GM18858 (cell line): ENCODE results near the gene ATM.

Experiments used
- ATAC-seq: cut with Tn5 transposase; IDR thresholded peaks from one replicate; pipeline ENCODE4 v1.9.1; 2021; ENCODE audit not compliant: unreplicated experiment

The ATM gene, protein sequence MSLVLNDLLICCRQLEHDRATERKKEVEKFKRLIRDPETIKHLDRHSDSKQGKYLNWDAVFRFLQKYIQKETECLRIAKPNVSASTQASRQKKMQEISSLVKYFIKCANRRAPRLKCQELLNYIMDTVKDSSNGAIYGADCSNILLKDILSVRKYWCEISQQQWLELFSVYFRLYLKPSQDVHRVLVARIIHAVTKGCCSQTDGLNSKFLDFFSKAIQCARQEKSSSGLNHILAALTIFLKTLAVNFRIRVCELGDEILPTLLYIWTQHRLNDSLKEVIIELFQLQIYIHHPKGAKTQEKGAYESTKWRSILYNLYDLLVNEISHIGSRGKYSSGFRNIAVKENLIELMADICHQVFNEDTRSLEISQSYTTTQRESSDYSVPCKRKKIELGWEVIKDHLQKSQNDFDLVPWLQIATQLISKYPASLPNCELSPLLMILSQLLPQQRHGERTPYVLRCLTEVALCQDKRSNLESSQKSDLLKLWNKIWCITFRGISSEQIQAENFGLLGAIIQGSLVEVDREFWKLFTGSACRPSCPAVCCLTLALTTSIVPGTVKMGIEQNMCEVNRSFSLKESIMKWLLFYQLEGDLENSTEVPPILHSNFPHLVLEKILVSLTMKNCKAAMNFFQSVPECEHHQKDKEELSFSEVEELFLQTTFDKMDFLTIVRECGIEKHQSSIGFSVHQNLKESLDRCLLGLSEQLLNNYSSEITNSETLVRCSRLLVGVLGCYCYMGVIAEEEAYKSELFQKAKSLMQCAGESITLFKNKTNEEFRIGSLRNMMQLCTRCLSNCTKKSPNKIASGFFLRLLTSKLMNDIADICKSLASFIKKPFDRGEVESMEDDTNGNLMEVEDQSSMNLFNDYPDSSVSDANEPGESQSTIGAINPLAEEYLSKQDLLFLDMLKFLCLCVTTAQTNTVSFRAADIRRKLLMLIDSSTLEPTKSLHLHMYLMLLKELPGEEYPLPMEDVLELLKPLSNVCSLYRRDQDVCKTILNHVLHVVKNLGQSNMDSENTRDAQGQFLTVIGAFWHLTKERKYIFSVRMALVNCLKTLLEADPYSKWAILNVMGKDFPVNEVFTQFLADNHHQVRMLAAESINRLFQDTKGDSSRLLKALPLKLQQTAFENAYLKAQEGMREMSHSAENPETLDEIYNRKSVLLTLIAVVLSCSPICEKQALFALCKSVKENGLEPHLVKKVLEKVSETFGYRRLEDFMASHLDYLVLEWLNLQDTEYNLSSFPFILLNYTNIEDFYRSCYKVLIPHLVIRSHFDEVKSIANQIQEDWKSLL (N-terminal part only)

DNA sequence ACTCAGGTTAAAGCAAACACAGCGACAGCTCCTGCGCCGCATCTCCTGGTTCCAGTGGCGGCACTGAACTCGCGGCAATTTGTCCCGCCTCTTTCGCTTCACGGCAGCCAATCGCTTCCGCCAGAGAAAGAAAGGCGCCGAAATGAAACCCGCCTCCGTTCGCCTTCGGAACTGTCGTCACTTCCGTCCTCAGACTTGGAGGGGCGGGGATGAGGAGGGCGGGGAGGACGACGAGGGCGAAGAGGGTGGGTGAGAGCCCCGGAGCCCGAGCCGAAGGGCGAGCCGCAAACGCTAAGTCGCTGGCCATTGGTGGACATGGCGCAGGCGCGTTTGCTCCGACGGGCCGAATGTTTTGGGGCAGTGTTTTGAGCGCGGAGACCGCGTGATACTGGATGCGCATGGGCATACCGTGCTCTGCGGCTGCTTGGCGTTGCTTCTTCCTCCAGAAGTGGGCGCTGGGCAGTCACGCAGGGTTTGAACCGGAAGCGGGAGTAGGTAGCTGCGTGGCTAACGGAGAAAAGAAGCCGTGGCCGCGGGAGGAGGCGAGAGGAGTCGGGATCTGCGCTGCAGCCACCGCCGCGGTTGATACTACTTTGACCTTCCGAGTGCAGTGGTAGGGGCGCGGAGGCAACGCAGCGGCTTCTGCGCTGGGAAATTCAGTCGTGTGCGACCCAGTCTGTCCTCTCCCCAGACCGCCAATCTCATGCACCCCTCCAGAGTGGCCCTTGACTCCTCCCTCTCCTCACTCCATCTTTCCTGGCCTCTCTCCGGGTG is at the start of gene ATM, which contains the start of gene NPAT:
TSS of gene ATM (plus strand) at position 494 of the 774 bp plus-strand sequence. CDS start 4,558 bp downstream, outside the sequence.
TSS of gene NPAT (minus strand) at position 65 of the 774 bp plus-strand sequence. CDS start 102 bp downstream, outside the sequence.
- ATAC-seq = peak; percentile 65

GRCh38 chr11:108177570-108177969 is 45.3 kb upstream of the ATM start:
- ATAC-seq = no peak

- ATAC-seq = no peak
Observed at GRCh38 chr11:108193725-108194124, 29.1 kb upstream of the ATM start.

DNA sequence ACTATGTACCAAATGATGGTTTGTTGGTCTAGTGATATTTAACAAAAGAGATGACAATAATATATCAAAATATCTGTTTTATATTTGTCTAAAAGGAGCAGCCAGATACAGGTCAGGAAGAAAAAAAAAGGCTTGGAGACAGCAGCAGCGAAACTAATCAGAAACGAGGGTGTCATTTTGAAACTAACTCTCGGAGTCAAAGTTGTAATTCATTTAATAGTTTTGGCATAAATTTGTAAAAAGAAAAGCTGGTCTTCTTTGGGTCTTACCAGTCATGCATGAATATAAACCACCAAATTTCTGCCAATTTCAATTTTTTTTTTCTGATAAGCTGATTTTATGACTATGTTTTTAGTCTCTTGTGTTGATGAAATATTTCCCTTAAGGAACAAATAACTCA is 26.0 kb upstream of the ATM start:
- ATAC-seq = no peak

GRCh38 chr11:108197351-108197750 is 25.5 kb upstream of the ATM start:
- ATAC-seq = no peak

- ATAC-seq = no peak
Observed at GRCh38 chr11:108198833-108199232, 24.0 kb upstream of the ATM start.

GRCh38 chr11:108199446-108200321 is 23.2 kb upstream of the ATM start:
- ATAC-seq = peak; percentile 67

- ATAC-seq = no peak
Observed at GRCh38 chr11:108203075-108203474, 19.8 kb upstream of the ATM start.

GRCh38 chr11:108204376-108204775 is 18.5 kb upstream of the ATM start:
- no peak for ATAC-seq

DNA sequence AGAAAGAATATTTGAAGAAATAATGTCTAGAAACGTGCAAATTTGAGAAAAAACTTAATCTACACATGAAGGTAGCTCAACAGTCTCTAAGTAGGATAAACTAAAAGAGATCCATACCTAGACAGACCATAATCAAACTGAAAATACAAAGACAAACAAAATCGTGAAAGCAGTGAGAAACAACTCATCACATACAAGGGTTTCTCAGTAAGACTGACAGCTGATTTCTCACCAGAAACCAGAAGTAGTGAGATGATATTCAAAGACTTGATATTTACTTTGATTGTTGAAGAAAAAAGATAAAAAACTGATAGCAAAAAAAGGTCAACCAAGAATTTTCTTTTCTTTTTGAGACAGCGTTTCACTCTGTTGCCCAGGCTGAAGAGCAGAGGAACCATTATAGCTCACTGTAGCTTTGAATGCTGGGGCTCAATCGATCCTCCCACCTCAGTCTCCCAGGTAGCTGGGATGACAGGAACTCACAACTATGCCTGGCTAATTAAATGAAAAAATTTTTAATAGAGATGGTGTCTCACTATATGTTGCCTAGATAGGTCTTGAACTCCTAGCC is 17.9 kb upstream of the ATM start:
- no peak for ATAC-seq

DNA sequence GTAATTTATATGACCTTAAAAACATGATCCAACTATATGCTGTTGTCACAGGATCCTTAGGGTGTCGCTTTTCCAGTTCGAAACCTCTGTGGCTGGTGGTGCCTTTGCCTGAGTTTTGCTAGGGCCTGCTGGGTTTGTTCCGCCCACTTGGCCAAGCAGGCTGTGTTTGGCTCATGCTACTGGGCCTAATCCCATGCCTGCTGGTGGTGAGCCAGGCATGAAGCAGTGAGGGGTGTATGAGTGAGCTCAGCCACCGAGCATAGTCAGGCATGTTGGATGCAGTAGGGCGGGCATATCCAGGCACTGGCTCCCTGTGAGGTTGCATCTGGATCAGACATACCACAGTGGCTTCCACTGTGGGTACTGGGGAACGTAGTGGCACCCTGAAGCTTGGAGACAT is 16.7 kb upstream of the ATM start:
- no peak for ATAC-seq

DNA sequence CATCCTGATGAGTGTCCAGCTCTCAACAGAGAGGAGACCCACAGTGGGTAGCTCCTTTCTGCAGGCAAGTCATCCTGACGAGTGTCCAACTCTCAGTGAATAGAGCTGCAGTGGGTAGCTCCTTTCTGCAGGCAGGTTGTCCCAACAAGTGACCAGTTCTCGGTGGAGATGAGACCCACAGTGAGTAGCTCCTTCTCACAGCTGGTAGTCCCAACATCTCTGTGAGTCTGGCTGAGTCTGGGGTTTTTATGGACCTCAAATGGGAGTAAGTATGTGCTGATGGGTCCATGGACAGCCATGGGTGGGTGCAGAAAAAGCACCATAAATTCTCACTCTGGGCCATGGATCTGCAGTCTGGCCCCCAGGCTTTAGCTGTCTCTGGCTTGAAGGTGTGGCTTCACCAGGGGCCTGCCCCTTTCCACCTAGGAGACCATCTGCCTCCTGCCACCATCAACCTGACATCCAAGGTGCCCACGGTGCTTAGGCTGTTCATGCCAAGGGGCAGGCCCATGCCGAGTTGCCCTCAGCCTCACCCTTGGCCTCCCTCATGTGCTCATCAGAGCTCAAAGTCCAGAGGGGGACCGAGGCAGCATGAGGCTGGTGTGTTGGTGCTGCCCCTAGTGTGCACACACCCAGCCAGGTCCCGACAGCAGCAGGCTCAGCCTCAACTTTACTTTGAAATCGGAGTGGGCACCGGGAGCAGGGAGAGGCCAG is 15.7 kb upstream of the ATM start:
- ATAC-seq = no peak

DNA sequence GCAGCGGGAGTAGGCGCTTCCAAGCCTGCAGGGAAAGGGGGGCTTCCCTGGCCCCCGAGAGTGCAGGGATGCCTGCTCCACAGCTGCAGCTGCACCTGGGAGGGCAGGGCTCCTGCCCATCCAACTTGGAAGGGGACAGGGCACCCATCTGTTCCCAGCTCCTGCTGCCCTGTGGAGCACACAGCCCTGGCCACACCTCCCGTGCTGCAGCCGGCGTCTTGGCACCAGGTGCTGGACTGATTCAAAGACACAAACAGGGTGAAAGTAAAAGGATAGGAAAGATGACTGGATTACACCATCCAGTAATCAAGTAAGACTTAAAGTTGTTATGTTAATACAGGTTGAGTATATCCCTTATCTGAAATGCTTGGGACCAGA is 15.2 kb upstream of the ATM start:
- no peak for ATAC-seq

DNA sequence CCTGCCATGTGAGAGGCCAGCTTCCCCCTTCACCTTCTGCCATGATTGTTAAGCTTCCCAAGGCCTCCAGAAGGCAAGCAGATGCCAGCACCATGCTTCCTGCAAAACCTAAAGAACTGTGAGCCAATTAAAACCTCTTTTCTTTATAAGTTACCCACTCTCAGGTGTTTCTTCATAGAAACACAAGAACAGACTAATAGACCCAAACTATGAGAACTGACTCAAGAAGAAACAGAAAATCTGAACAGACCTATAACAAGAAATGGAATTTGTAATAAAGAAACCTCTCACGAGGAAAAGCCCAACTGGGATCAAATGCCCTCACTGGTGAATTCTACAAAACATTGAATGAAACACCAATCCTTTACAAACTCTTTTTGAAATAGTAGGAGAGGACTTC is 12.4 kb upstream of the ATM start:
- no peak for ATAC-seq

DNA sequence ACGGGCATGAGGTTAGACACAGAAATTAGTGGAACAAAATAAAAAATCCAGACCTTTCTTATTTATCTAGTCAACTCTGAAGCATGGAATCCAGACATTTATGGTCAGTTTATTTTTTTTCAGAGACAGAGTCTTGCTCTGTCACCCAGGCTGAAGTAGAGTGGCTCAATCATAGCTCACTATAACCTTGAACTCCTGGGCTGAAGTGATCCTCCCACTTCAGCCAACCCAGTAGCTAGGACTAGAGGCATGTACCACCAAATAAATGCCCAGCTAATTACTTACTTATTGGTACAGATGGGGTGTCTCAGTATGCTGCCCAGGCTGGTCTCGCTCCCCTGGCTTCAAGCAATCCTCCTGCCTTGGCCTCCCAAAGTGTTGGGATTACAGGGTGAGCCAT is 9.1 kb upstream of the ATM start:
- no peak for ATAC-seq

GRCh38 chr11:108216988-108217387 is 5.9 kb upstream of the ATM start:
- ATAC-seq = no peak

GRCh38 chr11:108218455-108218854 is 4.4 kb upstream of the ATM start:
- ATAC-seq = no peak
